Naive thymus-derived CD4-positive, alpha-beta T cell (primary cell): ENCODE measurements around the gene SLC49A4. TPM values are rescaled to one million over a fixed set of nuclear protein-coding genes. Genes with fewer than 3 reads are reported as not detected.

ENCODE experiments used
- ATAC-seq: fragments of 150-1000 bp; cut with Tn5 transposase; 2 replicates; pipeline ENCODE4 v1.10.0; 2021; ENCODE audit warnings: mild to moderate bottlenecking, moderate library complexity
- CTCF ChIA-PET: fragments of 350-600 bp; sonication (Branson Sonifier 250); formaldehyde crosslinking; loops from one replicate; lab custom pipeline; 2021; ENCODE audit warnings: antibody characterized with exemption; lab: Charles Lee
- POLR2A ChIA-PET: fragments of 350-600 bp; sonication (Branson Sonifier 250); formaldehyde crosslinking; loops from one replicate; lab custom pipeline; 2021; ENCODE audit warnings: antibody characterized with exemption, inconsistent platforms; lab: Charles Lee
- DNase-seq, 9 donors: peaks; one replicate each; pipeline versions ENCODE4 v3.0.0 to v3.0.0-alpha.2; 2020 to 2022; ENCODE audit warnings: mixed read lengths in 1 of 9
- H3K27ac ChIP-seq: one replicate; pipeline ENCODE4 v1.7.0; 2013; ENCODE audit warnings: mild to moderate bottlenecking, low read depth, low read length, moderate library complexity
- H3K27me3 ChIP-seq, 2 donors: one replicate each; pipeline ENCODE4 v1.7.0; 2013; ENCODE audit warnings: low read length in 2 of 2, mild to moderate bottlenecking in 2 of 2, moderate library complexity in 2 of 2; ENCODE audit not compliant: control insufficient read depth in 2 of 2, insufficient read depth in 2 of 2
- H3K36me3 ChIP-seq, 3 experiments: 1 replicate in 2 of 3; 2 replicates in 1 of 3; pipeline ENCODE4 v1.7.0; 2013; ENCODE audit warnings: low read length in 3 of 3, mild to moderate bottlenecking in 3 of 3, moderate library complexity in 1 of 3; ENCODE audit not compliant: insufficient read depth in 3 of 3, control insufficient read depth in 2 of 3
- H3K4me1 ChIP-seq, 2 donors: one replicate each; pipeline ENCODE4 v1.7.0; 2013; ENCODE audit warnings: low read length in 2 of 2, mild to moderate bottlenecking in 2 of 2, moderate library complexity in 1 of 2; ENCODE audit not compliant: control insufficient read depth in 2 of 2, insufficient read depth in 2 of 2
- H3K4me3 ChIP-seq: 2 replicates; pipeline ENCODE4 v1.7.0; 2013; ENCODE audit warnings: mild to moderate bottlenecking, low read length
- H3K9me3 ChIP-seq, 3 experiments: 1 replicate in 2 of 3; 2 replicates in 1 of 3; pipeline ENCODE4 v1.7.0; 2013; ENCODE audit warnings: low read length in 3 of 3; ENCODE audit not compliant: control insufficient read depth in 2 of 3
- H3K27ac Mint-ChIP-seq, 9 donors: one replicate each; pipeline ENCODE4 v1.8.0; 2020 to 2022; ENCODE audit warnings: mixed read lengths in 9 of 9, mild to moderate bottlenecking in 8 of 9, moderate library complexity in 5 of 9, inconsistent platforms in 2 of 9
- H3K27me3 Mint-ChIP-seq, 5 donors: one replicate each; pipeline ENCODE4 v1.8.0; 2021 to 2022; ENCODE audit warnings: mixed read lengths in 5 of 5, mild to moderate bottlenecking in 1 of 5
- H3K36me3 Mint-ChIP-seq, 5 donors: one replicate each; pipeline ENCODE4 v1.8.0; 2020 to 2022; ENCODE audit warnings: mixed read lengths in 5 of 5, mild to moderate bottlenecking in 3 of 5, inconsistent platforms in 1 of 5
- H3K4me1 Mint-ChIP-seq, 7 donors: one replicate each; pipeline ENCODE4 v1.8.0; 2020 to 2022; ENCODE audit warnings: mixed read lengths in 7 of 7, mild to moderate bottlenecking in 3 of 7, inconsistent platforms in 1 of 7
- H3K4me3 Mint-ChIP-seq, 10 donors: one replicate each; pipeline ENCODE4 v1.8.0; 2020 to 2022; ENCODE audit warnings: mild to moderate bottlenecking in 10 of 10, mixed read lengths in 10 of 10, moderate library complexity in 6 of 10, inconsistent platforms in 2 of 10
- H3K9me3 Mint-ChIP-seq, 11 donors: one replicate each; pipeline ENCODE4 v1.8.0; 2020 to 2022; ENCODE audit warnings: mixed read lengths in 11 of 11, mild to moderate bottlenecking in 4 of 11, inconsistent platforms in 1 of 11, moderate library complexity in 1 of 11
- intact Hi-C, 2 donors: fragments of 100-400 bp; cut with micrococcal nuclease; formaldehyde crosslinking; loops; one replicate each; pipeline ENCODE4 v1.15.1; 2023
- polyA plus RNA-seq, 2 donors: library from polyadenylated mRNA; unstranded; fragments of 300-500 nt; fragmentation: Illumina TruSeq; gene quantifications; one replicate each; pipeline ENCODE4 v1.2.3, GENCODE V29; 2021
- total RNA-seq, 6 experiments: library from RNA in 5 of 6; stranded (reverse) in 5 of 6; gene quantifications; 1 replicate in 5 of 6; 2 replicates in 1 of 6; pipeline ENCODE4 v1.2.3 and lab custom pipeline; 2021 to 2026

Gene SLC49A4
- total and polyA plus RNA-seq, 7 experiments from 2014 or later = 1.9 to 12.9 (median 8.4) TPM

DNA sequence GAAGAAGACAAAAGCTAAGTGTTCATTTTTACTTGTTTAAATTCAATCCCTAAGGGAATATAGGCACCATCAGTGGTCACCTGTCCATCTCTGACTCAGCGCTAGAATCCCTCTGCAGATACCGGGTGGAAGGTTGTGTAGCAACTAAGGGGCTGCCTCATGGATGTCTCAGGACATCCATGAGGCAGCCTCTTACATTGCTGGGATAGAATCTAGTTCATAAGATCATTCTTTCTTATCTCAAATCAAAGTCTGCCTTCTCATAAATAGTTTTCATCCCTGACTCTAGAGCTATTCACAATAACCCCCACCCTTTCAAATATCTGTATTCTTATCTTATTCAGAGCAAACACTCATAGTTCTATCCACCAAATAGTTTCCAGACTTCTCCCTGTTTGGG, 39.4 kb upstream of the SLC49A4 start:
- Histone ChIP-seq H3K4me3 (no peak overlapping the region), H3K9me3 (no peaks in the 10 kb centered on the region), H3K27ac (no peak overlapping the region), H3K4me1 (no peaks in the 10 kb centered on the region), H3K27me3 (no peaks in the 10 kb centered on the region), H3K36me3 (peaks cover 6 to 27% (median 11%) of the 10 kb centered on the region in 3 experiments)
- intact Hi-C loops = loop anchor here (1.0 to 10.0 kb wide), 6 partner anchors 38 to 503 kb away; partner anchors contain the start of genes HSPBAP1 (in 1 of the 2) and SLC49A4 (in 1 of the 2)
- ATAC-seq (no peak), DNase-seq (no peak)
- POLR2A ChIA-PET = no interaction called here
- no peaks in the 10 kb centered on the region for H3K27me3 Mint-ChIP-seq
- H3K27ac Mint-ChIP-seq = peak overlapping the region in 1 of 9 donors; percentile 22
- H3K4me3 Mint-ChIP-seq = no peak overlapping the region
- CTCF ChIA-PET = interaction anchor here (0.7 to 1.0 kb wide), 7 partner anchors 10 to 514 kb away, joined by 3 to 11 read pairs (median 3); partner anchors contain the start of genes SEC22A and SEMA5B
- peaks cover 0 to 1% (median 0%) of the 10 kb centered on the region in 11 donors for H3K9me3 Mint-ChIP-seq
- peaks cover 6 to 53% (median 38%) of the 10 kb centered on the region in 5 donors for H3K36me3 Mint-ChIP-seq
- H3K4me1 Mint-ChIP-seq = peaks cover 0 to 10% (median 0%) of the 10 kb centered on the region in 7 donors

- no peak for DNase-seq
- Mint-ChIP-seq H3K27me3 (no peaks in the 10 kb centered on the region), H3K9me3 (no peaks in the 10 kb centered on the region), H3K36me3 (peaks cover 6 to 44% (median 28%) of the 10 kb centered on the region in 5 donors), H3K27ac (peak overlapping the region in 1 of 9 donors; percentile 10), H3K4me1 (peaks cover 0 to 10% (median 0%) of the 10 kb centered on the region in 7 donors), H3K4me3 (no peak overlapping the region)
- ChIA-PET CTCF (no interaction called here), POLR2A (no interaction called here)
- H3K4me3 ChIP-seq = no peak overlapping the region
- intact Hi-C loops = loop anchor here in 1 of 2 donors (10.0 kb wide), 2 partner anchors 106 to 186 kb away; no protein-coding TSS in a partner anchor
- H3K27me3 ChIP-seq = no peaks in the 10 kb centered on the region
- H3K27ac ChIP-seq = no peak overlapping the region
- no peaks in the 10 kb centered on the region for H3K4me1 ChIP-seq
- H3K36me3 ChIP-seq = peaks cover 0 to 11% (median 6%) of the 10 kb centered on the region in 3 experiments
- ATAC-seq = peak; percentile 27
- no peaks in the 10 kb centered on the region for H3K9me3 ChIP-seq
Measured at GRCh38 chr3:122758877-122759560, 35.9 kb upstream of the SLC49A4 start.

DNA sequence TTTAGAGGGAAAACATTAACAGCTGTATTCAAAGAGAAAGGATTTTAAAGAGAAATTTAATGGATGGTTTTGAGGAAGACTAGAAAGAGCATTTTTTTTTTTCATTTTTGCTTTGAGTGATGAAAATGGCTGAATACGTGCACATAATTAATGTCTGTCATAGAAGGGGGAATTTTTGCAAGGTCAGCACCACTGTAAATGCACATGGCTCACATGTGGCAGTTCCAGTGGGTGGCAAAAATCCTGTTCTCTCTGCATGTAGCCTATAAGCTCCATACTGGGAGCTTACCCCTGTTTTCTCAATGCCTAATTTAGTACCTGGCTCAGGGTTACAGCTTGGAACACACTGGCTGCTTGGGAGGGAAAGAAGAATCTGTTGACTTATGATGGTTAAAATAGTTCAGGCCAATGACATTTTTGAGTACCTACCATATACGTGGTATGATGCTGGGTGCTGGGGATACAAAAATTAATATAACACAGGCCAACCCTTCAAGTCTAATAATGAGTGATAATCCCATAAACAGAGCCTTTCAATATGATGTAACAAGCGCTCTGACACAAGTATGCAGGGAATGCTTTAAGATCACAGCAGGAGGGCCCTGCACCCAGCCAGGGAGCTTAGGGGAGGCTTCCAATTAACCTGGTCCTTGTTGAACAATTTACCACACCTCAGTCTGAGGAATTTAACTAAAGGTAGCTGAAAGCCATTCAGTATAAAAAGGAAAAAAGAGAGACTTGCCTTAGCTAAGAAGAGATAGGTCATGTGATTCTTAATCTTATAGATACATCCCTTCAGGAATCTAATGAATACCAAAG, 34.2 kb upstream of the SLC49A4 start:
- intact Hi-C loops = no loop called here
- POLR2A ChIA-PET = interaction anchor here (0.7 kb wide), 1 partner anchor 91 kb away, joined by 3 read pairs; no protein-coding TSS in a partner anchor
- H3K27ac ChIP-seq = no peak overlapping the region
- no peak overlapping the region for H3K4me3 Mint-ChIP-seq
- CTCF ChIA-PET = no interaction called here
- DNase-seq = no peak
- no peaks in the 10 kb centered on the region for H3K9me3 ChIP-seq
- H3K4me1 ChIP-seq = no peaks in the 10 kb centered on the region
- no peaks in the 10 kb centered on the region for H3K27me3 Mint-ChIP-seq
- H3K4me1 Mint-ChIP-seq = peaks cover 0 to 9% (median 0%) of the 10 kb centered on the region in 7 donors
- no peak overlapping the region for H3K4me3 ChIP-seq
- ATAC-seq = no peak
- no peaks in the 10 kb centered on the region for H3K36me3 ChIP-seq
- peaks cover 0 to 38% (median 16%) of the 10 kb centered on the region in 5 donors for H3K36me3 Mint-ChIP-seq
- H3K9me3 Mint-ChIP-seq = no peaks in the 10 kb centered on the region
- no peak overlapping the region for H3K27ac Mint-ChIP-seq
- H3K27me3 ChIP-seq = no peaks in the 10 kb centered on the region

DNA sequence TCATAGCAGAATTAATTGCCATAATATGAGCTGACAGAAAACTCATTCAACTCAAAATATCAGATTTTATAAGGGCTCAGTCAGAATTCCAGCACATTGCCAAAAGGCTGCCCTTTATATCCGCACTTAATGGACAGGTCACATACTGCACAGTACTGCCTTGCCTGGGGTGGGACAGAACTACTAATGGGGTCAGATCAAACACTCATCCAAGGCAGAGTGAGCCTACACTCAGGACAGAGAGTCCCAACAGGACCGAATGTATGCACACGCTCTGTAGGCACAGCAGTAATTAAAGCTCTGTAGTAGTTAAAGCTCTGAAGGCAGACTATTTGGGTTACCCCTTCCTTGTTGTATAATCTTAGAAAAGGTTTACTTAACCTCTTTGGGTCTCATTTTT, 28.4 kb upstream of the SLC49A4 start:
- POLR2A ChIA-PET = no interaction called here
- Histone ChIP-seq H3K9me3 (no peaks in the 10 kb centered on the region), H3K4me1 (no peaks in the 10 kb centered on the region), H3K4me3 (no peak overlapping the region), H3K36me3 (peaks cover 0 to 12% (median 0%) of the 10 kb centered on the region in 3 experiments), H3K27ac (no peak overlapping the region), H3K27me3 (no peaks in the 10 kb centered on the region)
- Mint-ChIP-seq H3K4me3 (no peak overlapping the region), H3K27ac (no peak overlapping the region), H3K27me3 (no peaks in the 10 kb centered on the region), H3K36me3 (peaks cover 3 to 54% (median 22%) of the 10 kb centered on the region in 5 donors), H3K9me3 (no peaks in the 10 kb centered on the region), H3K4me1 (peaks cover 0 to 12% (median 0%) of the 10 kb centered on the region in 7 donors)
- intact Hi-C loops = no loop called here
- DNase-seq = no peak
- ATAC-seq = no peak
- CTCF ChIA-PET = no interaction called here

DNA sequence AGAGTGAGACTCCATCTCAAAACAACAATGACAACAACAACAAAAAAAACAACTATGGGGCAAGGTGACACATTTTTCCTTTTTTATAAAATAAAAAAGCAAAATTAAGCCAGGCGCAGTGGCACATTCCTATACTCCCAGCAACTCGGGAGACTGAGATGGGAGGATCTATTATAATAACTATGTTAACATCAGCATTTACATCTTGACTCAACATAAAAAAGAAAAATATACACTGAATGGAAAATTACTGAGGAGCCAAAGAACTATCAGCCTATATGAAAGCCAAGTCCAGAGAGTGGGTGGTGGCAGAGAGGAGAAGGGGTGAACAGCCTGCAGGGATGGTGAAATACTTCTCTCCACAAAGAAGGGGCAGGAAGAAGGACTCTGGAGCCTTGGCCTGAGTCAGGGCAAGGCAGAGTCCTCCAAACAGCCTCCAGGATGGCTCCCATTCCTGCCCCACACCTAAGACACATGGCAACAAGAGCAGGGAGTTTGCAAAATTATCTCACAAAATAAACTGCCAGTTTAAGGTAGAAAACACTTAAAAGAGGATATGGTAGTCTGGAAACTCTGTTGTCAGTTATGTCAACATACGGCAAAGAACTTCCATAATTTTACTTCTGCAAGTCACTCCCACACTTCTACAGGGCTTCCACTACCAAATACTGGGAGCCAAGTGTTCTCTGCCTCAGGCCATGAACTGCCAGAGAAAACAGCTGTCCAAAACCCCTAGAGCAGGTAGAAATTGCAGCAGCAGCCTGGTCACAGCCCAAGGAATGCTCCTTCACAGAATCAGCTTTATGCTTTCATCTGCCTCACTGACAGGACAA, 27.1 kb upstream of the SLC49A4 start:
- no peaks in the 10 kb centered on the region for H3K4me1 ChIP-seq

More for the DNA sequence above, 27.1 kb upstream of the SLC49A4 start:
- Mint-ChIP-seq H3K36me3 (peaks cover 3 to 45% (median 21%) of the 10 kb centered on the region in 5 donors), H3K4me3 (no peak overlapping the region), H3K27me3 (no peaks in the 10 kb centered on the region), H3K9me3 (no peaks in the 10 kb centered on the region), H3K4me1 (peaks cover 0 to 11% (median 0%) of the 10 kb centered on the region in 7 donors), H3K27ac (peak overlapping the region in 4 of 9 donors; percentile 4 to 34 (median 26))
- intact Hi-C loops = no loop called here
- Histone ChIP-seq H3K36me3 (peaks cover 0 to 12% (median 0%) of the 10 kb centered on the region in 3 experiments), H3K27me3 (no peaks in the 10 kb centered on the region), H3K4me3 (no peak overlapping the region), H3K9me3 (no peaks in the 10 kb centered on the region), H3K27ac (no peak overlapping the region)
- POLR2A ChIA-PET = no interaction called here
- CTCF ChIA-PET = no interaction called here
- peak; percentile 54 for ATAC-seq
- no peak for DNase-seq
